GM23338 (cell line): ENCODE results near the gene PDE2A. TPM values are rescaled to one million over a fixed set of nuclear protein-coding genes. Genes with fewer than 3 reads are reported as not detected.

Source experiments
- ATAC-seq: fragments of 200-7000 bp; cut with Tn5 transposase; 3 replicates; pipeline ENCODE4 v1.9.1; 2020
- DNase-seq: peaks from one replicate; pipeline ENCODE4 v3.0.0-alpha.2; 2015; ENCODE audit warnings: low spot score
- H2AFZ ChIP-seq: fragments of 200-600 bp; sonication (generic); 2 replicates; pipeline ENCODE4 v1.8.0; 2016; ENCODE audit warnings: antibody characterized with exemption, mild to moderate bottlenecking, moderate library complexity
- H3F3A ChIP-seq: fragments of 200-600 bp; sonication (generic); replicated peaks from 2 replicates; pipeline ENCODE4 v1.8.0; 2017; ENCODE audit warnings: antibody characterized with exemption, mixed run types, low read depth
- H3K27ac ChIP-seq: fragments of 200-600 bp; sonication (generic); 2 replicates; pipeline ENCODE4 v1.6.1; 2016; ENCODE audit warnings: low read depth
- H3K27me3 ChIP-seq: fragments of 200-600 bp; sonication (generic); 2 replicates; pipeline ENCODE4 v1.8.0; 2016; ENCODE audit warnings: mild to moderate bottlenecking, mixed run types, moderate library complexity; ENCODE audit not compliant: insufficient read depth
- H3K36me3 ChIP-seq: fragments of 200-600 bp; sonication (generic); 2 replicates; pipeline ENCODE4 v1.8.0; 2016; ENCODE audit warnings: mild to moderate bottlenecking; ENCODE audit not compliant: insufficient read depth
- H3K4me1 ChIP-seq: fragments of 200-600 bp; sonication (generic); 2 replicates; pipeline ENCODE4 v1.8.0; 2016; ENCODE audit warnings: mild to moderate bottlenecking, moderate library complexity; ENCODE audit not compliant: insufficient read depth
- H3K4me2 ChIP-seq: fragments of 200-600 bp; sonication (generic); 2 replicates; pipeline ENCODE4 v1.7.1; 2017; ENCODE audit warnings: mixed run types
- H3K4me3 ChIP-seq: fragments of 200-600 bp; sonication (generic); 2 replicates; pipeline ENCODE4 v1.6.1; 2016; ENCODE audit warnings: mixed run types
- H3K79me2 ChIP-seq: fragments of 200-600 bp; sonication (generic); replicated peaks from 2 replicates; pipeline ENCODE4 v1.8.0; 2017; ENCODE audit warnings: mild to moderate bottlenecking; ENCODE audit not compliant: insufficient read depth
- H3K9me2 ChIP-seq: fragments of 200-600 bp; sonication (generic); 2 replicates; pipeline ENCODE4 v1.8.0; 2017; ENCODE audit not compliant: insufficient read depth
- H4K20me1 ChIP-seq: fragments of 200-600 bp; sonication (generic); replicated peaks from 2 replicates; pipeline ENCODE4 v1.8.0; 2017; ENCODE audit warnings: mild to moderate bottlenecking; ENCODE audit not compliant: insufficient read depth
- H3K27ac Mint-ChIP-seq: 2 replicates; pipeline ENCODE4 v1.8.0; 2020; ENCODE audit warnings: inconsistent platforms, mild to moderate bottlenecking, moderate library complexity, mixed read lengths
- H3K27me3 Mint-ChIP-seq: 3 replicates; pipeline ENCODE4 v1.8.0; 2022; ENCODE audit warnings: low read depth, mild to moderate bottlenecking, moderate library complexity, mixed read lengths, inconsistent platforms; ENCODE audit not compliant: insufficient read depth, poor library complexity
- H3K36me3 Mint-ChIP-seq: 3 replicates; pipeline ENCODE4 v1.8.0; 2021; ENCODE audit warnings: low read depth, mild to moderate bottlenecking, inconsistent platforms, moderate library complexity, mixed read lengths
- H3K4me1 Mint-ChIP-seq: 3 replicates; pipeline ENCODE4 v1.8.0; 2020; ENCODE audit warnings: mild to moderate bottlenecking, inconsistent platforms, mixed read lengths
- H3K4me3 Mint-ChIP-seq: 3 replicates; pipeline ENCODE4 v1.8.0; 2021; ENCODE audit warnings: moderate library complexity, mild to moderate bottlenecking, inconsistent platforms, mixed read lengths
- H3K9me3 Mint-ChIP-seq: 3 replicates; pipeline ENCODE4 v1.8.0; 2020; ENCODE audit warnings: moderate library complexity, mild to moderate bottlenecking, inconsistent platforms, mixed read lengths
- CREB1 ChIP-seq: fragments of 250-450 bp; sonication (Bioruptor Pico); IDR thresholded peaks from 2 replicates; pipeline ENCODE4 v1.5.0; 2020; ENCODE audit warnings: low read depth, mild to moderate bottlenecking, moderate library complexity
- CTCF ChIP-seq, 2 experiments: fragments of 200-600 bp in 1 of 2; sonication (generic) in 1 of 2; conservative IDR thresholded peaks; 2 replicates each; pipeline versions ENCODE4 v1.5.1 to v1.6.1; 2016 to 2017; ENCODE audit warnings: antibody characterized with exemption in 2 of 2, low read depth in 2 of 2, mild to moderate bottlenecking in 2 of 2, moderate library complexity in 1 of 2
- ETS1 ChIP-seq: IDR thresholded peaks from 2 replicates; pipeline ENCODE4 v1.6.1; 2016; ENCODE audit warnings: antibody characterized with exemption
- EZH2 ChIP-seq: fragments of 200-600 bp; sonication (generic); IDR thresholded peaks from one replicate; pipeline ENCODE4 v1.8.0; 2017; ENCODE audit warnings: antibody characterized with exemption, mild to moderate bottlenecking, low read depth; ENCODE audit not compliant: unreplicated experiment
- EZH2phosphoT487 ChIP-seq: fragments of 200-600 bp; sonication (generic); IDR thresholded peaks from one replicate; pipeline ENCODE4 v1.8.1; 2018; ENCODE audit warnings: antibody characterized with exemption; ENCODE audit not compliant: unreplicated experiment
- JUNB ChIP-seq: IDR thresholded peaks from one replicate; pipeline ENCODE4 v1.6.1; 2016; ENCODE audit warnings: antibody characterized with exemption; ENCODE audit not compliant: unreplicated experiment
- NANOG ChIP-seq: IDR thresholded peaks from 2 replicates; pipeline ENCODE4 v1.6.1; 2016; ENCODE audit warnings: antibody characterized with exemption, borderline replicate concordance
- POLR2AphosphoS5 ChIP-seq: IDR thresholded peaks from 2 replicates; pipeline ENCODE4 v1.6.1; 2016; ENCODE audit warnings: antibody characterized with exemption, low read depth
- REST ChIP-seq: IDR thresholded peaks from one replicate; pipeline ENCODE4 v1.6.1; 2018; ENCODE audit warnings: antibody characterized with exemption; ENCODE audit not compliant: unreplicated experiment
- STAT1 ChIP-seq: IDR thresholded peaks from one replicate; pipeline ENCODE4 v1.6.1; 2016; ENCODE audit warnings: antibody characterized with exemption; ENCODE audit not compliant: unreplicated experiment
- ZNF114 ChIP-seq: fragments of 250-450 bp; sonication (Bioruptor Pico); IDR thresholded peaks from 2 replicates; pipeline ENCODE4 v1.5.0; 2020; ENCODE audit warnings: mild to moderate bottlenecking, moderate library complexity
- ZNF331 ChIP-seq: fragments of 250-450 bp; sonication (Bioruptor Pico); IDR thresholded peaks from 2 replicates; pipeline ENCODE4 v1.5.0; 2020; ENCODE audit warnings: low read depth, mild to moderate bottlenecking, moderate library complexity
- ZNF462 ChIP-seq: fragments of 250-450 bp; sonication (Bioruptor Pico); IDR thresholded peaks from 2 replicates; pipeline ENCODE4 v1.5.0; 2020; ENCODE audit warnings: mild to moderate bottlenecking, moderate library complexity
- polyA plus RNA-seq: library from polyadenylated mRNA; unstranded; fragments of >200 nt; fragmentation: Nextera tagmentation; extraction: Ambion mirVana; gene quantifications from 2 replicates; pipeline ENCODE4 v1.2.1, GENCODE V29; 2016
- total RNA-seq: library from RNA; depleted of rRNA; stranded (reverse); fragments of >200 nt; shearing (Covaris generic); gene quantifications from 2 replicates; pipeline ENCODE4 v1.2.3, GENCODE V29; 2014

The PDE2A gene
- total and polyA plus RNA-seq, 2 experiments from 2014 or later, result 4.3 to 16.2 TPM

- Mint-ChIP-seq H3K27ac (no peak overlapping the region), H3K4me1 (peaks cover 55% of the 10 kb centered on the region), H3K9me3 (no peaks in the 10 kb centered on the region), H3K4me3 (no peak overlapping the region), H3K36me3 (no peaks in the 10 kb centered on the region), H3K27me3 (peaks cover 46% of the 10 kb centered on the region)
- no peak overlapping the region for H3K27ac ChIP-seq
- no peak overlapping the region for H2AFZ ChIP-seq
- H3K27me3 ChIP-seq, result peaks cover 44% of the 10 kb centered on the region
- TF ChIP-seq ZNF114 (no peak), CREB1 (CRISPR knock-in tag) (no peak), ZNF462 (CRISPR knock-in tag) (no peak), EZH2phosphoT487 (no peak), EZH2 (no peak), STAT1 (no peak), POLR2AphosphoS5 (no peak), NANOG (no peak), JUNB (no peak), ZNF331 (CRISPR knock-in tag) (no peak), REST (no peak), ETS1 (no peak), CTCF (conservative IDR thresholded peaks at IDR 0.05; ENCODE audit: low read depth in 2 of 2) (no peak)
- ATAC-seq (no peak), DNase-seq (no peak)
- no peaks in the 10 kb centered on the region for H3K79me2 ChIP-seq
- no peaks in the 10 kb centered on the region for H4K20me1 ChIP-seq
- H3K36me3 ChIP-seq, result no peaks in the 10 kb centered on the region
- peaks cover 24% of the 10 kb centered on the region; the same call in 1 of the 2 replicates for H3K4me1 ChIP-seq
- no peak overlapping the region for H3K4me2 ChIP-seq
- H3F3A ChIP-seq, result 0 out of 2 replicates have a peak, but pooled peaks cover 3% of the 10 kb centered on the region
- H3K9me2 ChIP-seq, result no peaks in the 10 kb centered on the region
- H3K4me3 ChIP-seq, result no peak overlapping the region
Observed at GRCh38 chr11:72592698-72593495, 81.3 kb downstream of the PDE2A start.
